ENCODE results near the gene SERGEF. TPM values are rescaled to one million over a fixed set of nuclear protein-coding genes. Genes with fewer than 3 reads are reported as not detected.

Gene SERGEF
- total RNA-seq, 1 experiment from 2014 or later, result 31.4 TPM

- H4K5ac ChIP-seq (ENCODE audit: insufficient read length, low read depth, low read length), result no peak overlapping the region
- no peak overlapping the region for H3K23ac ChIP-seq (ENCODE audit: insufficient read length, low read depth, low read length)
- H3K4me1 ChIP-seq (ENCODE audit: insufficient read depth, low read length), result no peaks in the 10 kb centered on the region
- H3K23me2 ChIP-seq (ENCODE audit: insufficient read length, low read depth, low read length, poor library complexity, severe bottlenecking), result no peaks in the 10 kb centered on the region
- no peaks in the 10 kb centered on the region for H4K20me1 ChIP-seq (ENCODE audit: control insufficient read depth, insufficient read depth, insufficient read length)
- H2BK12ac ChIP-seq (ENCODE audit: insufficient read length, low read depth, low read length), result no peak overlapping the region
- no peak overlapping the region for H3K27ac ChIP-seq (ENCODE audit: insufficient read length, low read depth, low read length)
- TF ChIP-seq, protein P1, sequence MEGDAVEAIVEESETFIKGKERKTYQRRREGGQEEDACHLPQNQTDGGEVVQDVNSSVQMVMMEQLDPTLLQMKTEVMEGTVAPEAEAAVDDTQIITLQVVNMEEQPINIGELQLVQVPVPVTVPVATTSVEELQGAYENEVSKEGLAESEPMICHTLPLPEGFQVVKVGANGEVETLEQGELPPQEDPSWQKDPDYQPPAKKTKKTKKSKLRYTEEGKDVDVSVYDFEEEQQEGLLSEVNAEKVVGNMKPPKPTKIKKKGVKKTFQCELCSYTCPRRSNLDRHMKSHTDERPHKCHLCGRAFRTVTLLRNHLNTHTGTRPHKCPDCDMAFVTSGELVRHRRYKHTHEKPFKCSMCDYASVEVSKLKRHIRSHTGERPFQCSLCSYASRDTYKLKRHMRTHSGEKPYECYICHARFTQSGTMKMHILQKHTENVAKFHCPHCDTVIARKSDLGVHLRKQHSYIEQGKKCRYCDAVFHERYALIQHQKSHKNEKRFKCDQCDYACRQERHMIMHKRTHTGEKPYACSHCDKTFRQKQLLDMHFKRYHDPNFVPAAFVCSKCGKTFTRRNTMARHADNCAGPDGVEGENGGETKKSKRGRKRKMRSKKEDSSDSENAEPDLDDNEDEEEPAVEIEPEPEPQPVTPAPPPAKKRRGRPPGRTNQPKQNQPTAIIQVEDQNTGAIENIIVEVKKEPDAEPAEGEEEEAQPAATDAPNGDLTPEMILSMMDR (conservative IDR thresholded peaks at IDR 0.05), result no peak
- H2BK15ac ChIP-seq (ENCODE audit: low read depth, low read length), result no peak overlapping the region
- H3K79me2 ChIP-seq (ENCODE audit: insufficient read depth, low read length), result no peaks in the 10 kb centered on the region
- no peak for DNase-seq
- H3K9me3 Mint-ChIP-seq, result peaks cover 0 to 4% of the 10 kb centered on the region in 2 experiments; a peak in 1 of 5 replicates
- no peak overlapping the region for H4K91ac ChIP-seq (ENCODE audit: insufficient read length, low read depth, low read length)
- no peak overlapping the region for H3K56ac ChIP-seq (ENCODE audit: insufficient read length, low read depth, low read length)
- H3K9ac ChIP-seq (ENCODE audit: extremely low read depth, insufficient read length, low read length), result no peak overlapping the region
- H3K4me1 Mint-ChIP-seq, result peaks cover under 1% of the 10 kb centered on the region in 2 experiments; a peak in 2 of 4 replicates
- H3T11ph ChIP-seq (ENCODE audit: low read length), result no peak overlapping the region
- H3K27ac Mint-ChIP-seq, result no peak overlapping the region; a peak in 1 of 7 replicates
- H3K36me3 Mint-ChIP-seq (ENCODE audit: insufficient read depth in 1 of 3, low read depth in 3 of 3), result peaks cover 14 to 20% (median 18%) of the 10 kb centered on the region in 3 experiments
- no peak overlapping the region for H2AK5ac ChIP-seq (ENCODE audit: insufficient read length, low read length)
- no peak overlapping the region for H2BK20ac ChIP-seq (ENCODE audit: low read depth, low read length, poor library complexity, severe bottlenecking)
- H3K4ac ChIP-seq (ENCODE audit: low read depth, low read length), result no peak overlapping the region
- H3K4me2 ChIP-seq (ENCODE audit: insufficient read depth, insufficient read length, low read length), result no peak overlapping the region
- H4K8ac ChIP-seq (replicated peaks; ENCODE audit: insufficient read length, low read depth, low read length), result no peak overlapping the region
- no peak overlapping the region for H3K14ac ChIP-seq (ENCODE audit: insufficient read depth, low read length)
- H3K18ac ChIP-seq (ENCODE audit: insufficient read length, low read depth, low read length), result no peak overlapping the region
- no peaks in the 10 kb centered on the region for H3K79me1 ChIP-seq (ENCODE audit: insufficient read depth, low read depth, low read length, poor library complexity, severe bottlenecking)
- H3K4me3 Mint-ChIP-seq, result no peak overlapping the region
- H3K27me3 Mint-ChIP-seq (ENCODE audit: low read depth), result no peaks in the 10 kb centered on the region; the same call in 1 of the 2 replicates
- H2AFZ ChIP-seq (ENCODE audit: low read length), result no peak overlapping the region
- H2BK5ac ChIP-seq (ENCODE audit: insufficient read length, low read length), result no peak overlapping the region
- H3K27me3 ChIP-seq (ENCODE audit: insufficient read depth, low read length), result no peaks in the 10 kb centered on the region
- H2BK120ac ChIP-seq (ENCODE audit: low read depth, low read length, poor library complexity, severe bottlenecking), result no peak overlapping the region
- H3K9me3 ChIP-seq (ENCODE audit: control insufficient read depth, low read depth, low read length), result no peaks in the 10 kb centered on the region
These were observed 45.2 kb downstream of the SERGEF start for GRCh38 chr11:17967661-17968060.
